ENCODE results near the gene HIRA. TPM values are rescaled to one million over a fixed set of nuclear protein-coding genes. Genes with fewer than 3 reads are reported as not detected.

The HIRA gene
- total RNA-seq, 3 donors from 2014 or later, result 13.5 to 22.9 (median 18.4) TPM

DNA sequence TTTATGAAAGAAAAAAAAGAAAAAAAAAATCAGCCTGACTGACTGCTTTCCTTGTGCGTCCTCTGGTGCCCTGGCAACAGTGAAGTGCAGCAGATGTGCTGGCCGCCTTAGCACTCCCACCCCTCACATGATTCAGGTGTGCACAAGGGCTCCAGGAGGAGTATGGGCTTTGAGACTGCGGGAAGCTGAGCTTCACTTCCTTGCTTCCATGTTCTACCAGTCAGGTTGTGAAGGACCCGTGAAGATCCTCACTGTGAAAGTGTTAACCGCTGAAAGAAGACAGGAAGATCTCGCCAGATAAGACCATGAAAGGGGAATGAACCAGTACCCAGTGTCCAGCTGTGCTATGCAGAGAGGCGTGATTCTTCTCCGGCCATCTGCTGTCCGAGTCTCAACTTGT, 48.2 kb downstream of the HIRA start:
- no peak overlapping the region for H3K4me3 ChIP-seq
- DNase-seq (ENCODE audit: low spot score in 2 of 2), result no peak
- TF ChIP-seq POLR2AphosphoS5 (IDR thresholded peaks at IDR 0.05), result no peak
- TF ChIP-seq, protein P1, sequence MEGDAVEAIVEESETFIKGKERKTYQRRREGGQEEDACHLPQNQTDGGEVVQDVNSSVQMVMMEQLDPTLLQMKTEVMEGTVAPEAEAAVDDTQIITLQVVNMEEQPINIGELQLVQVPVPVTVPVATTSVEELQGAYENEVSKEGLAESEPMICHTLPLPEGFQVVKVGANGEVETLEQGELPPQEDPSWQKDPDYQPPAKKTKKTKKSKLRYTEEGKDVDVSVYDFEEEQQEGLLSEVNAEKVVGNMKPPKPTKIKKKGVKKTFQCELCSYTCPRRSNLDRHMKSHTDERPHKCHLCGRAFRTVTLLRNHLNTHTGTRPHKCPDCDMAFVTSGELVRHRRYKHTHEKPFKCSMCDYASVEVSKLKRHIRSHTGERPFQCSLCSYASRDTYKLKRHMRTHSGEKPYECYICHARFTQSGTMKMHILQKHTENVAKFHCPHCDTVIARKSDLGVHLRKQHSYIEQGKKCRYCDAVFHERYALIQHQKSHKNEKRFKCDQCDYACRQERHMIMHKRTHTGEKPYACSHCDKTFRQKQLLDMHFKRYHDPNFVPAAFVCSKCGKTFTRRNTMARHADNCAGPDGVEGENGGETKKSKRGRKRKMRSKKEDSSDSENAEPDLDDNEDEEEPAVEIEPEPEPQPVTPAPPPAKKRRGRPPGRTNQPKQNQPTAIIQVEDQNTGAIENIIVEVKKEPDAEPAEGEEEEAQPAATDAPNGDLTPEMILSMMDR (IDR thresholded peaks at IDR 0.05), result no peak
- no peak for TF ChIP-seq POLR2A (IDR thresholded peaks at IDR 0.05)
- no peak overlapping the region for H3K27ac ChIP-seq
- H3K4me1 ChIP-seq, result no peaks in the 10 kb centered on the region
- intact Hi-C loops (cut with DNase I; ENCODE audit: low total_unique reads), result no loop called here
- no peaks in the 10 kb centered on the region for H3K27me3 ChIP-seq
- no peaks in the 10 kb centered on the region for H3K9me3 ChIP-seq
- peaks cover 17% of the 10 kb centered on the region for H3K36me3 ChIP-seq

DNA sequence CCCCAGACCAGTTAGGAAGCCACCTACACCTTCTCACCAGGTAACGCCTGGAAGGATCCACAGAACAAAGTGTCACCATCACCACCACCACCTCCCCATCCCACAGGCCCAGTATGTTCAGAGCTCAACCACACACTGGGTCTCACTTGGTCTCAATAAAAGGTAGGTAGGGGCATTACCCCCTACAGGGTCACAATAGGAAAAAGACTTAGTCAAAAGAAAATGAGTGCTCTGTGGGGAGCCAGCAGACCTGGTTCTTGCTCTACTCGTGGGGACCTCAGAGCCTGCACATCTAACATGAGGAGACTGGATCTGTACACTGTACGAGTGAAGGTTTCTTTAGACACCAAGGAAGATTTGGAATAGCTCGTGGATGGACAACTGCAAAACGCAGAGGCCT, 49.3 kb downstream of the HIRA start:
- Histone ChIP-seq H3K4me3 (no peak overlapping the region), H3K4me1 (no peaks in the 10 kb centered on the region), H3K9me3 (no peaks in the 10 kb centered on the region), H3K27me3 (no peaks in the 10 kb centered on the region), H3K27ac (no peak overlapping the region), H3K36me3 (peaks cover 12% of the 10 kb centered on the region)
- DNase-seq (ENCODE audit: low spot score in 2 of 2), result no peak
- TF ChIP-seq POLR2A (IDR thresholded peaks at IDR 0.05) (no peak), POLR2AphosphoS5 (IDR thresholded peaks at IDR 0.05) (no peak)
- TF ChIP-seq, protein P1 (IDR thresholded peaks at IDR 0.05), result no peak
- intact Hi-C loops (cut with DNase I; ENCODE audit: low total_unique reads), result no loop called here

DNA sequence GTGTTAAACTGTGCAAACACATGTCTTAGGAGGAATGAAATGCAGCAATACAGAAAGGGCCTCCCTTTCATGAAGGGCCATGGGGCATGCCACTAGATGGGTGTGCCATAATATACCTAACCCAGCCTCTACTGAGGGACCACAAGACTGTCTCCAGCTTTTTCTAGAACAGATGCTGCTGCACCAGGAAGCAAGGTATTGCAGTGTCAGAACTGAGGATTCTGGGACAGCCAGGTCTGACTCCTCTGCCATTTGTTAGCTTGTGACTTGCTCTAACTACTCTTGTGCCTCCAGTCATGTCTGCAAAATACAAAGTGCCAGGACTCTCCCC, 53.2 kb downstream of the HIRA start:
- intact Hi-C loops (cut with DNase I; ENCODE audit: low total_unique reads), result loop anchor here (2.0 kb wide), 1 partner anchor 32 kb away; no protein-coding TSS in a partner anchor
- Histone ChIP-seq H3K4me3 (no peak overlapping the region), H3K36me3 (peaks cover 9% of the 10 kb centered on the region), H3K9me3 (no peaks in the 10 kb centered on the region), H3K27me3 (no peaks in the 10 kb centered on the region), H3K27ac (no peak overlapping the region), H3K4me1 (no peaks in the 10 kb centered on the region)
- TF ChIP-seq POLR2AphosphoS5 (IDR thresholded peaks at IDR 0.05), result no peak
- no peak for TF ChIP-seq POLR2A (IDR thresholded peaks at IDR 0.05)
- TF ChIP-seq, protein P1 (IDR thresholded peaks at IDR 0.05), result no peak
- no peak for DNase-seq (ENCODE audit: low spot score in 2 of 2)

DNA sequence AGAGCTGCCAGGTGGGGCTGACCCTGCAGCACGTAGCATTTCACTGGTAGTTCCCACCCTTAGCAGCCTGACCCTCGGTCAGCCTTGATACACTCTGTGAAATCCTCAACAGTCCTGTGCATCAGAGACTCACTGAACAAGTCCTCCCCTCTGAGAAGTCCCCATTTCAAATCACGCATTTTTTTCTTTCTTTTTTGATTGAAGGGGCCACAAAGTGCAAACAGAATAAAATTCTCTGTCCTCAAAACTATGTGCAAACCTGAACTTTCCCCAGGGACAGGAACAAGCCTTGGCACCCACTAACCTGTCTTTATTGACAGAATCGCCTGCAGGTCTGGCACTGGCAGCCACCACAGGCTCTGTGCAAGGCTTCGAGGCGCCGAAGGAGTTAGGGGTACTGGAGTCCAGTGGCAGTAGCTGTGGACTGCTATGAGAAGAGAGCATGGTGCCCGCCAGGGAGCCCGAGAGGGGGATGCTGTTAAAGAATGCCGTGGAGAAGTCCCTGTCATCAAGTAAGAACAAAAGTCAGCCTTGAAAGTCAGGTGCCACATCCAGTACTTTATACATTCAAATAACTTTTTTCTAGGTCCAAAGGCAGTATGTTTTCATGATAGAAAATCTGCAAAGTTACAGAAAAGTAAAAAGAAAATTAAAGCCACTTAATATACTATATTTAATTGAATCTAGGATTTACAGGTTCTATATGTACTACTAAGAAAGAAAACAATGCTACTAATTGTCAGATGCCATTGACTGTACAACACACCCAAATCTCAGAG, 53.8 kb downstream of the HIRA start:
- Histone ChIP-seq H3K27ac (no peak overlapping the region), H3K27me3 (no peaks in the 10 kb centered on the region), H3K9me3 (no peaks in the 10 kb centered on the region), H3K36me3 (peaks cover 9% of the 10 kb centered on the region), H3K4me1 (no peaks in the 10 kb centered on the region), H3K4me3 (no peak overlapping the region)
- TF ChIP-seq, protein P1 (IDR thresholded peaks at IDR 0.05), result no peak
- TF ChIP-seq POLR2A (IDR thresholded peaks at IDR 0.05), result no peak
- no peak for TF ChIP-seq POLR2AphosphoS5 (IDR thresholded peaks at IDR 0.05)
- intact Hi-C loops (cut with DNase I; ENCODE audit: low total_unique reads), result loop anchor here (2.0 kb wide), 1 partner anchor 33 kb away; no protein-coding TSS in a partner anchor
- no peak for DNase-seq (ENCODE audit: low spot score in 2 of 2)

DNA sequence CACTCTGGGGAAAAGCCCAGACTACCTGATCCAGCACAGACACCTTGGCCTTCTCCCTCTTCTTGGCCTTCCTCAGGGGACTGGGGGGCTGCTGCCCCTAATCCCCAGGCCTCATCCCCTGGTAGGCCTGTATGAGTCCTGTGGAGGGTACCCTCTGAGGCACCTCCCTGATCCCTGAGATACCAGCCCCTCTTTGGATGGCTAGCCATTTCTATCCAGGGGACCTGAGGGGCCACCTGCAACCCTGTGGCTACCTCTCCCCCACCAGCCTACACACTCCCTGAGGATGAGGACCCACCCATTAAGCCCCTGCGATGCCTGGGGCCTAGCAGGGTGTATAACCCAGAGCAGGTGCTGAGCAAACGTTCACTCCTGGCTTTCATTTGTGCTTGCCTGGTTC, 54.6 kb downstream of the HIRA start:
- Histone ChIP-seq H3K36me3 (peaks cover 9% of the 10 kb centered on the region), H3K27me3 (no peaks in the 10 kb centered on the region), H3K4me1 (no peaks in the 10 kb centered on the region), H3K9me3 (no peaks in the 10 kb centered on the region), H3K4me3 (no peak overlapping the region), H3K27ac (no peak overlapping the region)
- no peak for TF ChIP-seq POLR2AphosphoS5 (IDR thresholded peaks at IDR 0.05)
- TF ChIP-seq, protein P1 (IDR thresholded peaks at IDR 0.05), result no peak
- no peak for TF ChIP-seq POLR2A (IDR thresholded peaks at IDR 0.05)
- DNase-seq (ENCODE audit: low spot score in 2 of 2), result no peak
- intact Hi-C loops (cut with DNase I; ENCODE audit: low total_unique reads), result no loop called here
